Activated gamma-delta T cell (primary cell): ENCODE measurements around the gene STARD3.

Experiments
- DNase-seq: peaks from one replicate; lab custom pipeline; 2025; lab: John Stamatoyannopoulos, UW

Gene STARD3

DNA sequence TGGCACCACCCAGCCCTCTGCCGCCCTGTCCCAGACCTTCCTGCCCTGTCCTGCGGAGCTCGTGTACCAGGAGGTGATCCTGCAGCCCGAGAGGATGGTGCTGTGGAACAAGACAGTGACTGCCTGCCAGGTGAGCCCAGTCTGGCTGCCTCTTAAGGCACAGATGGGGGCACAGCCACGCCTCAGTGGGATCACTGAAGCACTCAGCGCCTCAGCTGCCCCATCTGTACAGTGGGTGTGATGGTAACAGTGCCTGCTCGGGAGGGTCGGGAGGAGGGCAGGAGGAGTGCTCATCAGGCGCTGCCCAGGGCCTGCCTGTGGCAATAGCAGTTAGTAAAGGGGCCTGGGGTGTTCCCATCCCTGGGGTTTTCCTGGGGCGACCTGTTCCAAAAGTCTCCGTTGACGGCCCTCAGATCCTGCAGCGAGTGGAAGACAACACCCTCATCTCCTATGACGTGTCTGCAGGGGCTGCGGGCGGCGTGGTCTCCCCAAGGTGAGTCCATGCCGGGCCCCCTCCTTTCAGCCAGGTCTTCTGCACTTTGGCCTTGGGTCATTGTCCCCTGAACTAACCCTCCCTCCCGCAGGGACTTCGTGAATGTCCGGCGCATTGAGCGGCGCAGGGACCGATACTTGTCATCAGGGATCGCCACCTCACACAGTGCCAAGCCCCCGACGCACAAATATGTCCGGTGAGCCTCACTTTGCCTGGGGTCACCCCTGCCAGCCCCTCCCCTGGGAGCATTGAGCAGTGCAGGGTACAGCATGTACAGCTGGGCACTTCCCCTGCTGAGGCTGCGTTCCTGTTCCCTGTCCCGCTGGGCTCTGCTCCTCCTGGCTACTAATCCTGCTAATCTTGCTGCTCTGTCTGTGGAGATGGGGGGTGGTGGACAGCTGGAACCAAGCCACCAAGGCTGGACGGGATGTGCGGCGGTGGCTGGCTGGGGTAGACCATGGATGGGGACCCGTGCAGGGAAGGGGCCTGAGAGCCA, 23.7 kb downstream of the STARD3 start:
- DNase-seq, result no peak

- DNase-seq, result no peak
These were observed 25.0 kb downstream of the STARD3 start for GRCh38 chr17:39661744-39662541.

DNA sequence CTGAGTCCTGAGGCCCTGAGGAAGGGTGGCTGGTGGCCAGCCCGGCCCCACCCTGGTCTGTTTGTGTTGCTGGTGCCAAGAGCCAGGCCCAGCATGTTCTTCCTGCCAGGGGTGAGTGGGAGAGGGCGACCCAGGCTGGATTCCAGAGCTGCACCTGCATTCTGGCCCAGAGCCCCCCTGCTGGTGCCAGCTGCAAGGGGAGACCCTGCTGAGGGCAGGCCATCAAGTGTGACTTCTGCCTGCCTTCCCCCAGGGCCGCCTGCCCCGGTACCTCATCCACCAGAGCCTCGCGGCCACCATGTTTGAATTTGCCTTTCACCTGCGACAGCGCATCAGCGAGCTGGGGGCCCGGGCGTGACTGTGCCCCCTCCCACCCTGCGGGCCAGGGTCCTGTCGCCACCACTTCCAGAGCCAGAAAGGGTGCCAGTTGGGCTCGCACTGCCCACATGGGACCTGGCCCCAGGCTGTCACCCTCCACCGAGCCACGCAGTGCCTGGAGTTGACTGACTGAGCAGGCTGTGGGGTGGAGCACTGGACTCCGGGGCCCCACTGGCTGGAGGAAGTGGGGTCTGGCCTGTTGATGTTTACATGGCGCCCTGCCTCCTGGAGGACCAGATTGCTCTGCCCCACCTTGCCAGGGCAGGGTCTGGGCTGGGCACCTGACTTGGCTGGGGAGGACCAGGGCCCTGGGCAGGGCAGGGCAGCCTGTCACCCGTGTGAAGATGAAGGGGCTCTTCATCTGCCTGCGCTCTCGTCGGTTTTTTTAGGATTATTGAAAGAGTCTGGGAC, 25.8 kb downstream of the STARD3 start:
- no peak for DNase-seq

- no peak for DNase-seq
These were observed 26.4 kb downstream of the STARD3 start for GRCh38 chr17:39663340-39663687.

GRCh38 chr17:39663688-39664580, 27.0 kb downstream of the STARD3 start:
- DNase-seq, result no peak

- no peak for DNase-seq
These were observed 27.9 kb downstream of the STARD3 start, which contains the start of gene TCAP for GRCh38 chr17:39664581-39665561. TSS of gene TCAP (plus strand) at chr17:39665349. CDS start at chr17:39665360, 11 bp downstream.

- DNase-seq, result no peak
These were observed 28.8 kb downstream of the STARD3 start for GRCh38 chr17:39665642-39666224.

DNA sequence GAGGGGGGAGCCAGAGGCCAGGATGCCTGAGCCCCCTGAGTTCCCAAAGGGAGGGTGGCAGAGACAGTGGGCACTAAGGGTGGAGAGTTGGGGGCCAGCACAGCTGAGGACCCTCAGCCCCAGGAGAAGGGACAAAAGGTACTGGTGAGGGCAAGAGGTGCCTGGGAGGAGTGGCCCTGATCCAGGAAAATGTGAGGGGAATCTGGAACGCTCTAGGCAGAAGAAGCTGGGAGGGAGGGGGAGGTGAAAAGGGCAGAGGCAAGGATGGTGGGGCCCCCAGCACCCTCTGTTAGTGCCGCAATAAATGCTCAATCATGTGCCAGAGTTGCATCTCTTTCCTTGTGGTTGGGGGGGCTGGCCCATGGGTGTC, 29.3 kb downstream of the STARD3 start:
- no peak for DNase-seq

GRCh38 chr17:39666601-39667261, 29.8 kb downstream of the STARD3 start:
- no peak for DNase-seq

- no peak for DNase-seq
These were observed 30.5 kb downstream of the STARD3 start for GRCh38 chr17:39667262-39667944.

DNA sequence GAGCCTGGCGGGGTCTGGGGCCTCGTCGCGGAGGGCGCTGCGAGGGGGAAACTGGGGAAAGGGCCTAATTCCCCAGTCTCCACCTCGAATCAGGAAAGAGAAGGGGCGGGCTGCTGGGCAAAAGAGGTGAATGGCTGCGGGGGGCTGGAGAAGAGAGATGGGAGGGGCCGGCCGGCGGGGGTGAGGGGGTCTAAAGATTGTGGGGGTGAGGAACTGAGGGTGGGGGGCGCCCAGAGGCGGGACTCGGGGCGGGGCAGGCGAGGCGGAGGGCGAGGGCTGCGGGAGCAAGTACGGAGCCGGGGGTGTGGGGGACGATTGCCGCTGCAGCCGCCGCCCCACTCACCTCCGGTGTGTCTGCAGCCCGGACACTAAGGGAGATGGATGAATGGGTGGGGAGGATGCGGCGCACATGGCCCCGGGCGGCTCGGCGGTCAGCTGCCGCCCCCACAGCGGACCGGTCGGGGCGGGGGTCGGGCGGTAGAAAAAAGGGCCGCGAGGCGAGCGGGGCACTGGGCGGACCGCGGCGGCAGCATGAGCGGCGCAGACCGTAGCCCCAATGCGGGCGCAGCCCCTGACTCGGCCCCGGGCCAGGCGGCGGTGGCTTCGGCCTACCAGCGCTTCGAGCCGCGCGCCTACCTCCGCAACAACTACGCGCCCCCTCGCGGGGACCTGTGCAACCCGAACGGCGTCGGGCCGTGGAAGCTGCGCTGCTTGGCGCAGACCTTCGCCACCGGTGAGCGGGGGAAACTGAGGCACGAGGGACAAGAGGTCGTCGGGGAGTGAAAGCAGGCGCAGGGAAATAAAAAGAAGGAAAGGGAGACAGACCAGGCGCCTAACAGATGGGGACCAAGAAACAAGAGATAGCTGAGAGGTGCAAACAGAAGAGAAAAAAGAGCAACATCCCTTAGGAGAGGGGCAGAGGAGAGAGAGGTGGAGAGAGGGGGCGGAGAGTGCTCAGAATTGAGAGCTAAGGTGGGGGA, 31.3 kb downstream of the STARD3 start, which contains the start of gene PNMT:
PNMT (plus strand) TSS at position 509 of the 980 bp plus-strand sequence; CDS start at position 532, 23 bp downstream.
- DNase-seq, result peak; percentile 26

GRCh38 chr17:39669897-39670735, 33.2 kb downstream of the STARD3 start:
- no peak for DNase-seq

- no peak for DNase-seq
These were observed 33.8 kb downstream of the STARD3 start for GRCh38 chr17:39670746-39671145.

DNA sequence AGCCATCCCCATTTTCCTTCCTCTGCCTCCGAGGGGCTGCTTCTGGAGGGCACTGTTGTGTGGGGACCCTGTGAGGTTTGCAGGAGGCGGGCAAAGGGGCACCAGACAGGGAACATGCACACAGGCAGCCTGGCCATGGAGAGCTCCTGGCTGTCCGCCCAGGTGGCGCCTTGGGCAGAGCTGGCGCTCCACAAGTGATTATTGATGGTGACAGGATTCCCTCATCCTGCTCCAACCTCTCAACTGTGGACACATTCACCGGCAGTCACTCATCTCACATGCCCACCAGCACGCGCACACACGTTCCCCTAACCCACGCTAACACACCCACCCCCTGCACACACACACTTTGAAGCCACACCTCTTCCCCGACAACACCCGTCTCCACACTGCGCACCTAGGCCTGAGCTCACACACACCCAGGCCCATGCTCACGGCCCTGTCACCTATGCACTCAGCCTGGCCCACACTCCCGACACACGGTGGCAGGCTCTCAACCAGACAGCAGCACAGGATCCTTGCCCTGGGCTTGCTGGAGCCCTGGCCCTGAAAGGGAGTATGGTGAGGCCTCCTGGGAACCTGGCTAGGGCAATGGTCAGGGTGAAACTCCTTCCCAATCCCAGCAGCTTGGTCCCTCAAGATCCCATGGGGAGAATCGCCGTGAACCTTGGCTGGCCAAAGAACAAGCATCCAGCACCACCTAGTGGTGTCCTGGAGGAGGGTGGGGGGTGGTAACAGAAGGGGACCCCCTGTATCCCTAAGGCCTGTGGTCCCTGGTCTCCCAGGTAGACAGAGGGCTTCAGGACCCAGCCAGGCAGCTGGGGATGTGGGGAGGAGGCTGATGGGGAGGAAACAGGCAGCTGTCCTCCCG, 34.9 kb downstream of the STARD3 start:
- DNase-seq, result no peak
